Endodermal cell (in vitro differentiated cells): ENCODE results near the gene VPS39. TPM values are rescaled to one million over a fixed set of nuclear protein-coding genes. Genes with fewer than 3 reads are reported as not detected.

ENCODE experiments used
- DNase-seq: peaks from one replicate; pipeline ENCODE4 v3.0.0-alpha.2; 2017
- H3K27ac ChIP-seq: 2 replicates; pipeline ENCODE4 v1.5.1; 2013; ENCODE audit warnings: mild to moderate bottlenecking, low read depth, low read length, moderate library complexity
- H3K27me3 ChIP-seq: 2 replicates; pipeline ENCODE4 v1.6.1; 2013; ENCODE audit warnings: mild to moderate bottlenecking, low read length, moderate library complexity; ENCODE audit not compliant: insufficient read depth, control insufficient read depth, poor library complexity, severe bottlenecking
- H3K36me3 ChIP-seq: 2 replicates; pipeline ENCODE4 v1.7.0; 2013; ENCODE audit warnings: mild to moderate bottlenecking, low read length, moderate library complexity; ENCODE audit not compliant: control insufficient read depth, insufficient read depth
- H3K4me1 ChIP-seq: one replicate; pipeline ENCODE4 v1.7.0; 2013; ENCODE audit warnings: low read length; ENCODE audit not compliant: control insufficient read depth, insufficient read depth
- H3K4me3 ChIP-seq: 2 replicates; pipeline ENCODE4 v1.5.1; 2013; ENCODE audit warnings: mild to moderate bottlenecking, low read length, moderate library complexity
- H3K9ac ChIP-seq: 2 replicates; pipeline ENCODE4 v1.6.1; 2013; ENCODE audit warnings: mild to moderate bottlenecking, low read length, moderate library complexity; ENCODE audit not compliant: poor library complexity, severe bottlenecking; ENCODE audit errors: extremely low read depth
- H3K9me3 ChIP-seq: 2 replicates; pipeline ENCODE4 v1.6.1; 2013; ENCODE audit warnings: mild to moderate bottlenecking, low read length, moderate library complexity; ENCODE audit not compliant: control insufficient read depth
- H3K27ac Mint-ChIP-seq: 2 replicates; pipeline ENCODE4 v1.8.0; 2020; ENCODE audit warnings: mixed read lengths
- H3K27me3 Mint-ChIP-seq: 2 replicates; pipeline ENCODE4 v1.8.0; 2021; ENCODE audit warnings: mild to moderate bottlenecking, mixed read lengths; ENCODE audit not compliant: insufficient read depth
- H3K36me3 Mint-ChIP-seq: 2 replicates; pipeline ENCODE4 v1.8.0; 2020; ENCODE audit warnings: low read depth, mixed read lengths
- H3K4me1 Mint-ChIP-seq: 2 replicates; pipeline ENCODE4 v1.8.0; 2020; ENCODE audit warnings: mixed read lengths
- H3K4me3 Mint-ChIP-seq: 2 replicates; pipeline ENCODE4 v1.8.0; 2020; ENCODE audit warnings: mild to moderate bottlenecking, moderate library complexity, mixed read lengths
- H3K9me3 Mint-ChIP-seq: 2 replicates; pipeline ENCODE4 v1.8.0; 2020; ENCODE audit warnings: mild to moderate bottlenecking, mixed read lengths
- WGBS, 2 experiments: methylation state at CpG; one replicate each; pipeline versions ENCODE4 v1.1.5 to v1.1.7; 2013; ENCODE audit warnings: missing lambda C conversion rate in 2 of 2, mixed read lengths in 1 of 2; ENCODE audit not compliant: insufficient coverage in 1 of 2, insufficient read length in 1 of 2; 5-methylcytosine and 5-hydroxymethylcytosine counted together
- total RNA-seq, 2 donors: library from RNA; stranded (reverse); fragmentation: NEBNext Ultra II Directional in 1 of 2; extraction: Animal tissue kit (Norgen Biotek cat#: 25700) in 1 of 2; gene quantifications; 2 replicates in 1 of 2; 3 replicates in 1 of 2; pipeline ENCODE4 v1.2.1, GENCODE V29; 2021
- TF ChIP-seq, protein P1 (sequence below): fragments of 200-600 bp; sonication (generic); conservative IDR thresholded peaks from 2 replicates; pipeline ENCODE4 v1.5.0; 2021; ENCODE audit warnings: antibody characterized with exemption, mild to moderate bottlenecking

The VPS39 gene
- total RNA-seq, 2 donors from 2014 or later: 60.4 to 69.8 TPM

GRCh38 chr15:42152921-42153698 is 55.0 kb downstream of the VPS39 start:
- Mint-ChIP-seq H3K27ac (no peak overlapping the region), H3K4me1 (peaks cover 13% of the 10 kb centered on the region), H3K27me3 (no peaks in the 10 kb centered on the region), H3K36me3 (no peaks in the 10 kb centered on the region), H3K4me3 (no peak overlapping the region), H3K9me3 (no peaks in the 10 kb centered on the region)
- Histone ChIP-seq H3K9ac (no peak overlapping the region), H3K4me1 (no peaks in the 10 kb centered on the region), H3K36me3 (no peaks in the 10 kb centered on the region), H3K9me3 (no peaks in the 10 kb centered on the region), H3K4me3 (no peak overlapping the region), H3K27me3 (no peaks in the 10 kb centered on the region), H3K27ac (no peak overlapping the region)
- 94 to 96% methylated on average over 4 to 10 of the region's 11 CpGs for WGBS, 2 experiments
- DNase-seq: peak; percentile 27
- TF ChIP-seq, protein P1, sequence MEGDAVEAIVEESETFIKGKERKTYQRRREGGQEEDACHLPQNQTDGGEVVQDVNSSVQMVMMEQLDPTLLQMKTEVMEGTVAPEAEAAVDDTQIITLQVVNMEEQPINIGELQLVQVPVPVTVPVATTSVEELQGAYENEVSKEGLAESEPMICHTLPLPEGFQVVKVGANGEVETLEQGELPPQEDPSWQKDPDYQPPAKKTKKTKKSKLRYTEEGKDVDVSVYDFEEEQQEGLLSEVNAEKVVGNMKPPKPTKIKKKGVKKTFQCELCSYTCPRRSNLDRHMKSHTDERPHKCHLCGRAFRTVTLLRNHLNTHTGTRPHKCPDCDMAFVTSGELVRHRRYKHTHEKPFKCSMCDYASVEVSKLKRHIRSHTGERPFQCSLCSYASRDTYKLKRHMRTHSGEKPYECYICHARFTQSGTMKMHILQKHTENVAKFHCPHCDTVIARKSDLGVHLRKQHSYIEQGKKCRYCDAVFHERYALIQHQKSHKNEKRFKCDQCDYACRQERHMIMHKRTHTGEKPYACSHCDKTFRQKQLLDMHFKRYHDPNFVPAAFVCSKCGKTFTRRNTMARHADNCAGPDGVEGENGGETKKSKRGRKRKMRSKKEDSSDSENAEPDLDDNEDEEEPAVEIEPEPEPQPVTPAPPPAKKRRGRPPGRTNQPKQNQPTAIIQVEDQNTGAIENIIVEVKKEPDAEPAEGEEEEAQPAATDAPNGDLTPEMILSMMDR: no peak

DNA sequence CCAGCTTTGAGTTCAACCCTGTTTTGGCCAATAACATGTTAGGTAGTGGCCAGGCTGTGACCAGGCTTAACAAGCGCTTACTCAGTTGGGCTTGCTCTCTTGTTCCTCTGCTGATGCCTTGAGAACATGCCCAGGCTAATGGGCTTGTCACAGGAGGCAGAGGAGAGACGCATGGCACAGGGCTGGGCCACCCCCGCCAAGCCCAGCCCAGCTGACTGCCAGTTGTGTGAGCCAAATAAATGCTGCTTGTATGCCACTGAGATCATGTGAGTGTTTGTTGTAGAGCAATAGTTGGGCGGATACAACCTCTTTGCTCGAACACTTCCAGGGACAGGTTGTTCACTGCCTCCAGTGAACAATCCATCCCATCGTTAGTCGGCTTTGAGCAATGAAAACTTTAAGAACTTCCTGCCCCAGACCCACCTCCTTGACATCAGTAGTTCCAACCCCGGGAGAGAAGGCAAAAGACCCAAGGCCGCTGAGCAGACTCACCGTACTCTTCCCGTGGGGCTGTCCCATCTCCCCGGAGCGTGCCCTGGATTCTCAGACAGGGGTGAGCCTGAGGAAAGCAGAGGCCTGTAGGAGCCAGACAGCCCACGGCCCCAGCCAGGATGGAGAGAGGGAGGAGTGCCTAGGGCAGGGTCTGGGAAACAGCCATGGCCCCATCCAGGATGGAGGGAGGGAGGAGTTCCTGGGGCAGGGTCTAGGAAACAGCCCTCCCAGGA is 55.7 kb downstream of the VPS39 start:
- Mint-ChIP-seq H3K4me1 (peaks cover 13% of the 10 kb centered on the region), H3K27ac (no peak overlapping the region), H3K4me3 (no peak overlapping the region), H3K36me3 (no peaks in the 10 kb centered on the region), H3K9me3 (no peaks in the 10 kb centered on the region), H3K27me3 (no peaks in the 10 kb centered on the region)
- Histone ChIP-seq H3K4me3 (no peak overlapping the region), H3K27me3 (no peaks in the 10 kb centered on the region), H3K27ac (no peak overlapping the region), H3K9ac (no peak overlapping the region), H3K9me3 (no peaks in the 10 kb centered on the region), H3K4me1 (no peaks in the 10 kb centered on the region), H3K36me3 (no peaks in the 10 kb centered on the region)
- TF ChIP-seq, protein P1: no peak
- 94% methylated on average over 7 to 14 of the region's 14 CpGs for WGBS, 2 experiments
- peak; percentile 32 for DNase-seq

- peaks cover 13% of the 10 kb centered on the region for H3K4me1 Mint-ChIP-seq
- H3K9me3 Mint-ChIP-seq: no peaks in the 10 kb centered on the region
- no peaks in the 10 kb centered on the region for H3K36me3 Mint-ChIP-seq
- DNase-seq: no peak
- no peak overlapping the region for H3K27ac Mint-ChIP-seq
- Histone ChIP-seq H3K4me1 (no peaks in the 10 kb centered on the region), H3K9me3 (no peaks in the 10 kb centered on the region), H3K36me3 (no peaks in the 10 kb centered on the region), H3K27me3 (no peaks in the 10 kb centered on the region), H3K27ac (no peak overlapping the region), H3K9ac (no peak overlapping the region), H3K4me3 (no peak overlapping the region)
- 93 to 94% methylated on average over 4 of the region's 4 CpGs for WGBS, 2 experiments
- no peaks in the 10 kb centered on the region for H3K27me3 Mint-ChIP-seq
- no peak overlapping the region for H3K4me3 Mint-ChIP-seq
- TF ChIP-seq, protein P1: no peak
Measured at GRCh38 chr15:42151736-42152135, 56.4 kb downstream of the VPS39 start.
